GM18868 (cell line): ENCODE data around the gene LILRA1.
A peak's percentile ranks its signal among the peaks of the same experiment; 100 is the strongest.
"Not testable (repeated sequence)": the region's sequence is repeated elsewhere in the genome, so short reads cannot be mapped to it uniquely, and the experiment has no call there.

Experiments used
- ATAC-seq: cut with Tn5 transposase; IDR thresholded peaks from one replicate; pipeline ENCODE4 v1.9.1; 2021; ENCODE audit warnings: mild to moderate bottlenecking, moderate library complexity; ENCODE audit not compliant: unreplicated experiment

The LILRA1 gene

GRCh38 chr19:54593445-54593844 is at the start of gene LILRA1:
Gene LILRA1, plus strand, starts transcription at chr19:54593632. Its CDS starts 613 bp downstream, at chr19:54594245.
- ATAC-seq: not testable (repeated sequence)

- no peak for ATAC-seq
Measured at GRCh38 chr19:54548806-54549205, 44.6 kb upstream of the LILRA1 start.

- no peak for ATAC-seq
Measured at GRCh38 chr19:54549224-54549623, 44.2 kb upstream of the LILRA1 start.

DNA sequence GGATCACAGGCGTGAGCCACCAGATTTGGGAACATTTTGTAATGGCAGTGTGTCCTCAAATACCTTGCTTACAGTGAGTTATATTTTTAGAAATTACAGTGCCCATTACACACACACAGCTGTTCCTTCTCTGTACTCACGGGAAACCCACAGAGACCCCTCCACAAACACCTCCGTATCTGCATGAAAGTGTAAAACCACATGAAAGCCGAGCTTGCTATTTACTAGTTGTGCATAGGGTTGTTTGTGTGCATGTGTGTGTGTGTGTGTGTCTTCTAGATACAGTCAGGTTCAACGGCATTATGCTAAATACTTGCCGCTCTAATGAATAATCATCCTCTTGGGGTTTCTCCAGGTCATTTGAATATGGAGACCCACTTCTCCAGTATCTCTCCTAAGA is 42.1 kb upstream of the LILRA1 start:
- no peak for ATAC-seq

DNA sequence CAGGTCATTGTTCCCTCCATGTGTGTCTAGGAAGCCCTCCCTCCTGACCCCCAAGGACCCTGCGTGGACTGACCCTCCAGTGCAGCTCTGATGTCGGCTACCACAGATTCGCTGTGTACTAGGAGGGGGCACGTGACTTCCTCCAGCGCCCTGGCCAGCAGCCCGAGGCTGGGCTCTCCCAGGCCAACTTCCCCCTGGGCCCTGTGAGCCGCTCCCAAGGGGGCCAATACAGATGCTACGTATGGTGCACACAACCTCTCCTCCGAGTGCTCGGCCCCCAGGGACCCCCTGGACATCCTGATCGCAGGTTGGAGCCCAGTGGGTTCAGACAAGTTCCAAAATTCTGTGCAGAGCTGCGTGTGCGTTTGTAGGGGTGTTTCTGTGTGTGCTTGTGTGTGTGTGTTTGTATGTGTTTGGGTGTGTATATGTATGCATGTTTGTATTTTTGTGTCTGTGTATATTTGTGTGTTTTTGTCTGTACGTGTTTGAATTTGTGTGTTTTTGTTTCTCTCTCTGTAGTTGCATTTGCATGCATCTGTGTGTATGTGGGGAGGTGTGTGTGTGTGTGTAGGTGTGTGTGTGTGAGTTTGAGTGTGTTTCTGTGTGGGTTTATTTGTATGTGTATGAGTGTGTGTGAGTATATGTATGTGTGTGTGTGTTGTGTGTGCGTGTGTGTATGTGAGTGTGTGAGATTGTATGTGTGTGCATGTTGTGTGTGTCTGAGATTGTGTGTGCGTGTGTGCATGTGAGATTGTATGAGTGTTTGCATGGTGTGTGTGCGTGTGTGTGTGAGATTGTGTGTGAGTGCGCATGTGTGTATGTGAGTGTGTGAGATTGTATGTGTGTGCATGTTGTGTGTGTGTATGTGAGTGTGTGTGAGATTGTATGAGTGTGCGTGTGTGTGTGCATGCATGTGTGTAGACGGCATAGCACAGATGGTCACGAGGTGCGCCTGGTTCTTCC is 41.2 kb upstream of the LILRA1 start:
- no peak for ATAC-seq

DNA sequence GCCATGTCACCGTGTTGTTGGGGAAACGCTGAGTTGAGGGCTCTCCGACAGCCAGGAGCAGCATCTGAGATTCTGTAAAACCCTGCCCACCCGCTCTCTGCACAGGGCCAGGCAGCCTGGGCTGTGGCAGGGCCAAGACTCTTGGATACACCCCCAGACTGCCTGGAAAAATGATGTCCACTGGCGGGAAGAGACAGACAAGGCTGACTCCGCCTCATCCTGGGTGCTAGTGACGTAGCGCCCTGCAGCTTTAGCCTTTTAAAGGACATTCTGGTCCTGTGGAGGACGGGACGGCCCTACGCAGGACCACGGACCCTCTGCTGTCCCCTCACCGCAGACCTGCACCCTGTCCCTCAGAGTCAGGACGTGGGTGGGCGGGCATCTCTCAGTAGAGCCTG is 40.5 kb upstream of the LILRA1 start:
- ATAC-seq: no peak

GRCh38 chr19:54554006-54554405 is 39.4 kb upstream of the LILRA1 start:
- ATAC-seq: no peak

DNA sequence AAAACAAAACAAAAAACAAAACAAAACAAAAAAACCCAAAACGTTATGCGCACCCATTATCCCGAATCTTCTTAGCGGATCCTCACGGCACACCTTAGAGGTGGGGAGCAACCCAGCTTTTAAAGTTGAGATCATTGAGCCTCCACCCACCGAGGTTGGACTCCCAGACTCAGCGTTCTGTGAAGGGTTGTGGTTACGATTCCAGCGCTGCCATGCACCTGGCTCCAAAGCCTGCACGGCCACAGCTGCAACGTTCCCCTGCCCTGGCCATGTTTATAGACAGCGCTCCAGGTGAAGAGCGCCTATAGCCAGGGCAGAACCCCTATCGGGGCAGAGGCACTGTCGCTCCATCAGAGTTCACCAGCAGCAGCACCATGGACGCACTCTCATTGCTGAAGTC is 38.5 kb upstream of the LILRA1 start:
- no peak for ATAC-seq

DNA sequence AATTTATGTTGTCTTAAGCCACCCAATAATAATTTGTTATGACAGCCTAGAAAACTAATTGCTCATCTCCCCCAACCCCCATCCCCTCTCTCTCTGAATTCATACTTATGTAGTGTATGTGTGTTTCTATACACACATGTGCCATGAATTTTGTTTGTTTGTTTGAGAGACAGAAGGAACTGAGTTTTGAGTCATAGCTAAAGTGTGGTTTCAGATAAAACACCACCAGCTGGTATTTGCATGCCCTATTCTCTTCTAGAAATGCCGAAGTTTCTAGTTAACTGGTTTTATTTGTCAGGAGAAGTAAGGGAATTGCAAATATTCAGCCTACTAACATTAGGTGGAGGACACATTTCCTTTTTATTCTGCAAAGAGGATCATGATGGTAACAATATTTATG is 37.2 kb upstream of the LILRA1 start:
- ATAC-seq: no peak

GRCh38 chr19:54558339-54558738 is 35.1 kb upstream of the LILRA1 start:
- no peak for ATAC-seq

- ATAC-seq: no peak
Measured at GRCh38 chr19:54560881-54561385, 32.5 kb upstream of the LILRA1 start.

GRCh38 chr19:54561840-54562239 is 31.6 kb upstream of the LILRA1 start:
- no peak for ATAC-seq

DNA sequence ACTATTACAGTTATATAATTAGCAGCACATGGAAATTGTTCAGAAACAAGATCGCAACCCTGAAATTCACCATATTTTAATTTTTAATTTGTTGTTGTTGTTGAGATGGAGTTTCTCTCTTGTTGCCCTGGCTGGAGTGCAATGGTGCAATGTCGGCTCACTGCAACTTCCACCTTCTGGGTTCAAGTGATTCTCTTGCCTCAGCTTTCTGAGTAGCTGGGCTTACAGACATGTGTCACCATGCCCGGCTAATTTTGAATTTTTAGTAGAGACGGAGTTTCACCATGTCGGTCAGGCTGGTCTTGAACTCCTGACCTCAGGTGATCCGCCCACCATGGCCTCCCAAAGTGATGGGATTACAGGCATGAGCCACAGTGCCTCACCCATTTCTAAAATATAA is 30.2 kb upstream of the LILRA1 start:
- not testable (repeated sequence) for ATAC-seq

GRCh38 chr19:54570316-54570715 is 23.1 kb upstream of the LILRA1 start:
- no peak for ATAC-seq

DNA sequence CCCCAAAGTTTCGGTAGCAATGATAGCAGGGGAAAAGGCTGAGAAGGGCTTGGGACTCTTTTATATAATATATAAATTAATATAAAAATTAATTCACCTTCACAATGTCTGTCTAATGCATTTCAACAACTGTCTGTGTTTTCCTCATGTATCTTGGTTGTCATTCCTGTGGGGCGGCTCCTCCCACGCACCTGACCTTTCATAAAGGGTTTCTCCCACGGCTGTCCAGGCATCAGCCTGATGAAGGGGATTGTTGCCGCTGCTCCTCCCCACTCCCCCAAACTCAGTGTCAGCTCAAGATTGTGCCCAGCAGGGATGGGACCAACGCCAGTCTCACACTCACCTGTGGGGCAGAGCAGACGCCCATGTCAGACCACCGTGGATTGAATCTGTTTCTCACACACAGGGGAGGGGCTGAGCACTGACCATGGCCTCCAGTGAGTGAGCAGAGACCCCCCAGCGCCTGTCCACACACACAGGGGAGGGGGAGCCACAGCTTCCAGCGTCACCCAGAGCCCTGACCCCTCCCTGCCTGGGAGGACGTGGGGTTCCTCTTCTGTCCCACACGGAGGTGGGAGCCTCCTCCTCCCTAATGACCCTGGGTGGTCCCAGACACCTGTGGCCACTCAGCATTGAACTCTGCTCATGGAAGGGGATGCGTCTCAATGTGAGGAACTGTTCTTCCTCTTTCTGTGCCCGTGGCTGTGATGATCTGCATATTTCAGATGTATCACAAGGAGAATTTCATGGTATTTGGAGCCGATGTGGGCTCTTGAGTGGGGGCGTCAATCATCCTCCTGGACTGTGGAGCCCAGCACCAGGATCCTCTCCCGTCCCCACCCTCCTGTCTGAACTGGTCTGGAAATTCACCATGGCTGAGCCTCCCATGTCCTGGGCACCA is 21.5 kb upstream of the LILRA1 start:
- ATAC-seq: not testable (repeated sequence)

- no peak for ATAC-seq
Measured at GRCh38 chr19:54572696-54573311, 20.6 kb upstream of the LILRA1 start.

- peak; percentile 51 for ATAC-seq
Measured at GRCh38 chr19:54573330-54573872, 20.0 kb upstream of the LILRA1 start, which contains the start of gene LILRA2. Gene LILRA2, plus strand, starts transcription at chr19:54573790. Its CDS starts 89 bp downstream, at chr19:54573879.

DNA sequence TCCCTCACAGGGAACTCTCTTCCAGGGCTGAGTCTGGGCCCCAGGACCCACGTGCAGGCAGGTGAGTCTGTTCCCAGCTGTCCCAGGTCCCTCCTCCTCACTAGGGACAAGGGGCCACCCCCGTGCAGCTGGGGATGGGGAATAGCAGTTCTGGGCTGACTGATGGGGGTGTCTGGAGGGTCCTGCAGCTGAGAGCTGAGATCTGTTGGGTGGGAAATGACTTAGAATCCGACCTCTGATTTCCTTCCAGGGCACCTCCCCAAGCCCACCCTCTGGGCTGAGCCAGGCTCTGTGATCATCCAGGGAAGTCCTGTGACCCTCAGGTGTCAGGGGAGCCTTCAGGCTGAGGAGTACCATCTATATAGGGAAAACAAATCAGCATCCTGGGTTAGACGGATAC is 19.4 kb upstream of the LILRA1 start:
- ATAC-seq: no peak

- no peak for ATAC-seq
Measured at GRCh38 chr19:54574527-54575056, 18.8 kb upstream of the LILRA1 start.

- ATAC-seq: not testable (repeated sequence)
Measured at GRCh38 chr19:54575205-54575604, 18.2 kb upstream of the LILRA1 start.
